ENCODE measurements around the gene ZNF324.
"Not testable (repeated sequence)": the region's sequence is repeated elsewhere in the genome, so short reads cannot be mapped to it uniquely, and the experiment has no call there.

The ZNF324 gene

DNA sequence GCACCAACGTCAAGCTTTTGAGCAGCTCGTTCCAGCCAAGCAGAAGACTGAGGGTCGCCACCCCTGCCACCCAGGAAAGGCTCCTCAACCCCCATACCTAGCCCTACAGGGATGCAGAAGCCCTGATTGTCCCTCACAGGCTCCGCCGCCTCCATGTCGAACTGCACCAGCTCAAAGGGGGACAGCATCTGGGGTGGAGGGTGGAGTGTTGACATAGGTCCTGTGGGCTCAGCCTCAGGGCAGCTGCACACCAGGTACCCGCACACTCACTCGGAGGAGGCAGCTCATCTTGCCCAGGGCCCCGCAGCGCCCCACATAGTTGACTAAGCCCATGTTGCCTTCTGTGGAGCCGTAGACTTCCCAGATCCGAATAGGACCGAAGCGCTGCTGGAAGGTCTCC is 33.4 kb downstream of the ZNF324 start:
- DNase-seq (ENCODE audit: low read depth in 2 of 2): no peak

DNA sequence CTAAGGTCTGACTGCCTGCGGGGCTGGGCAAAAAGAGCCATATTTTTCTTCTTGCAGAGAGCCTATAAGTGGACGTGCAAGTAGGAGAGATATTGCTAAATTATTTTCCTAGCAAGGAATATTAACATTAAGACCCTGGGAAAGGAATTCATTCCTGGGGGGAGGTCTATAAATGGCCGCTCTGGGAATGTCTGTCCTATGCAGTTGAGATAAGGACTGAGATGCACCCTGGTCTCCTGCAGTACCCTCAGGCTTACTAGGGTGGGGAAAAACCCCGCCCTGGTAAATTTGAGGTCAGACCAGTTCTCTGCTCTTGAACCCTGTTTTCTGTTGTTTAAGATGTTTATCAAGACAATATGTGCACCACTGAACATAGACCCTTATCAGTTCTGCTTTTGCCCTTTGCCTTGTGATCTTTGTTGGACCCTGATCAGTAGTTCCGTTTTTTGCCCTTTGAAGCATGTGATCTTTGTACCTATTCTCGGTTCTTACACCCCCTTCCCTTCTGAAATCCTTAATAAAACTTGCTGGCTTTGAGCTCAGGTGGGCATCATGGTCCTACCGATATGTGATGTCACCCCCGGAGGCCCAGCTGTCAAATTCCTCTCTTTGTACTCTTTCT is 40.8 kb downstream of the ZNF324 start:
- not testable (repeated sequence) for DNase-seq (ENCODE audit: low read depth in 2 of 2)

DNA sequence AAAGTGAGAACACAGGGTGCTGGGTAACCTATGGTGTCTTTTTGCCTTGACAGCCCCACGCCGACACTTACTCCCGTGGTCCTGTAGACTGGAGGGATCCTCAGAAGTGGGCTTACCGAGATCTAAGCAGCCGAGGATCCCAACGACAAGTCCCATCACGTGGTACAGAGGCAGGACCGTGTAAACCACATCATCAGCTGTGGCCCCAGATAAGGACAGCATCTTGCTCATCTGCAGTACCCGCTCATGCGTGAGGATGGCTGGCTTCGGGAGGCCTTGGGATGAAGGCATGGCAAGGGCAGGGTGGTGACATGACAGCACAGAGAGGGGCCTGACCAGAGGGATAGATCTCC is 42.8 kb downstream of the ZNF324 start:
- DNase-seq (ENCODE audit: low read depth in 2 of 2): no peak

DNA sequence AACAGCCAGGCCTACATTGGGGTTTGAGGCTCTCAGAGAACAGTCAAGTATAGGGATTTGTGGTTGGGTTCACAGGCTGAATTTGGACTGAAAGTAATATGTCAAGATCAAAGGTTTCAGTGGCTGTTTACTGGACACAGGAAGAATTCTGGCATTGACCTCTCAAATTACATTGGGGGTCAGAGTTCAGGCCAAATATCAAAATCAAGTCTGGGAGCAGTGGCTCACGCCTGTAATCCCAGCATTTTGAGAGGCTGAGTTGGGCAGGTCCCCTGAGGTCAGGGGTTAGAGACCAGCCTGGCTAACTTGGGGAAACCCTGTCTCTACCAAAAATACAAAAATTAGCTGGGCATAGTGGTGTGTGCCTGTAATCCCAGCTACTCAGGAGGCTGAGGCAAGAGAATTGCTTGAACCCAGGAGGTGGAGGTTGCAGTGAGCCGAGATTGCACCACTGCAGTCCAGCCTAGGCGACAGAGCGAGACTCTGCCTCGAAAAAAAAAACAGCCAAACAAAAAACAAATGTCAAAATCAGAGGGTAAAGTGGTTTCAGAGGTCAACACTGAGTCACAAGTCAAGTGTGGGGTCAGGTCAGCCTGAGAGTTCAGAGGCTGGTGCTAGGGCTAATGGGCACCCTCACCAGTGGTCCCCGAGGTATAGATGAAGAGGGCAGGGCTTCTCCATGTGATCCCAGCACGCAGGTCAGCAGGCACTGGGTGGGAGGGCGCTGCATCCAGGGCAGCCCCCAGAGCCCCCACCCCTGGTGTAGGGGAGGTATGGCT is 43.4 kb downstream of the ZNF324 start:
- DNase-seq (ENCODE audit: low read depth in 2 of 2): no peak

DNA sequence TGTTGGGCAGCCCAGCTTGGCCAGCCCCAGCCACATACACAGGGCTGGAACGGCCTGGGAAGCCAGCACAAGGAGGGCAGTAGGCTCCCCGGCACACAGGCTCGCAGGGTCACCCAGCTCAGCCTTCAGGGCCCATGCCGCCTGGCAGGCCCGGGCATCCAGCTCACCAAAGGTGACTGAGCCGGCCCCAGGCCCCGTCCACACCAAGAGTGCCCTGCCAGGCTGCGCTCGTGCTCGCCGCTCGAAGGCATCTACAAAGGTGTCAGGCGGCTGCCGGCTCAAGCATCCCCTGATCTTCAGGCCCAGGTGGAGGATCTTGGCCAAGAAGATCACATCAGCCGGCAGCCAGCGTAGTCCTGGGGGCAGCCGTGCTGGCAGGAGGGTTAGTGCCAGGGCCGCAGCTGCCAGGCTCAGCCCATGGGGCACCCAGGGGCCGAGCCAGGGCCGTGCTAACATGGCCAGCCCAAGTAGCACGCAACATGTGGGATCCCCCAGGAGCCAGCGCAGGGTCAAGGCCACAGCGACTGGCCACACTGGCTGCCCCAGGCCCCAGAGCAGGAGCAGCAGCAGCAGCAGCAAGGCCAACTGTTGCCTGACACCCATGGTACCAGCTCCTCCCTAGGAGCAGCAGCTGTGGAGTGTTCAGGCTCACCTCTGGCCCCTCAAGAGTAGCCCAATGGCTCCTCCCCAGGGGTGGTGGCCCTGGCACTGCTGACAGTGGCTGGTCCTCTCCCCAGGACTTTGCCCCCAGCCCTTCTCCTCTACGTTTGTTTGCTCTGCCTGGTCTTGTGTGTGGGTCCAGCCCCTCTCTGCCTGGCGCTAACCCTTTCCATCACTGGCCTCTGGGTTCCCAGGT is 44.7 kb downstream of the ZNF324 start, which contains the start of gene SLC27A5:
SLC27A5 (minus strand) TSS at position 640 of the 856 bp plus-strand sequence; CDS start at position 603, 37 bp downstream.
- no peak for DNase-seq (ENCODE audit: low read depth in 2 of 2)

DNA sequence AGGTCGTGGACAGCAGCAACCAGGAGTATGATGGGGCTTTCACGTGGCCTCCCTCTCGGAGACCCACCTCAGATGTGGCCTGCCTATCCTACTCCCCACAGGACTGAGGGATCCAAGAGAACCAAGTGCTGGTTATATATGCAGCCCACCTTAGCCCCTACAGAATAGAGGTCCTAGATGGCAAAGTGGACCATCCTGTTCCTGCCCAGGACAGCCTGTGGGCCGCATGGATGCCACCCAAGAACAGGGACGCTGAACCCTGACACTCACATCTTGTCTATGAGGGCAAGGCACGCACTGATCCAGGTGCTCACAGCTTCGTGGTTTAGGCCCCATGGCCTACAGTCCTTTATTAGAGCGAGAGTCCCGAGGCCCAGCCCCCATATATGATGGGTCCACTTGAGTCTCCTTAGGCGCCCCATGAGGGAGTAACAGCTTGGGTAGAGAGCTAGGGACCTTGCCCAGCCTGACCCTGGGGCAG is 46.4 kb downstream of the ZNF324 start:
- DNase-seq (ENCODE audit: low read depth in 2 of 2): no peak

DNA sequence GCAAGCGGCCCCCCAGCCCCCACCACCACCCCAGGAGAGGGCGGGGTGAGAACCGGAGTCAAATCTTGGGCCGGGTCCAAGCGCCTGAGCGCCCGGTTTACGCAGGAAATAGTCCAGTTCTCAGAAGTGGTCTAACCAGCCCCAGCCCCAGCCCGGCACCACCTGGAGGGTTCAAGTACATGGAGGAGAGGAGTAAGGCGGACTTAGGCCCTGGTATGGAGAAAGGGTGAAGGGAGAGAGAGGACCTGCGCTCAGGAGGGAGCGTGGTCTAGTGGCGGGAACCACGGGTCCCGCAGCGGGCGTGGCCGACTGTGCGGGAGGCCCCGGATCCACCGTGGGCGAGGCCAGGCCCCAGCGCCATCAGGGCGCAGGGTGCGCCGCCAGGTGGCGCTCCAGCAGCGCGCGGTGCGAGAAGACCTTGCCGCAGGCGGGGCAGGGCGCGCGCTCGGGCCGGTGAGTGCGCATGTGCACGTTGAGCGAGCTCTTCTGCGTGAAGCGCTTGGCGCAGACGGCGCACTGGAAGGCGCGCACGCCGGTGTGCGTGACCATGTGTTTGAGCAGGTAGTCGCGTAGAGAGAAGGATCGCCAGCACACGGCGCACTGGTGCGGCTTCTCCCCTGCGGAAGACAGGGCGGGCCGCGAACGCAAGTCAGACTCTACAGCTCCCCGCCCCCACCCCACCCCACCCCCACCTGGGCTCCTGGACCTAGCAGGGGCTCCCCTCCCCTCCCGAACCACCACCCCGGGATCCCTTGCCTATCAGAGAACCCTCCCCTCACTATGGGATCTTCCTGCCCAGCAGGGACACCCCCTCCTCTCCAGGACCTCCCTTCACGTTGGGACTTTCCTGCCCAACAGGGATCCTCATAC is 47.0 kb downstream of the ZNF324 start:
- DNase-seq (ENCODE audit: low read depth in 2 of 2): peak; percentile 82 to 91

DNA sequence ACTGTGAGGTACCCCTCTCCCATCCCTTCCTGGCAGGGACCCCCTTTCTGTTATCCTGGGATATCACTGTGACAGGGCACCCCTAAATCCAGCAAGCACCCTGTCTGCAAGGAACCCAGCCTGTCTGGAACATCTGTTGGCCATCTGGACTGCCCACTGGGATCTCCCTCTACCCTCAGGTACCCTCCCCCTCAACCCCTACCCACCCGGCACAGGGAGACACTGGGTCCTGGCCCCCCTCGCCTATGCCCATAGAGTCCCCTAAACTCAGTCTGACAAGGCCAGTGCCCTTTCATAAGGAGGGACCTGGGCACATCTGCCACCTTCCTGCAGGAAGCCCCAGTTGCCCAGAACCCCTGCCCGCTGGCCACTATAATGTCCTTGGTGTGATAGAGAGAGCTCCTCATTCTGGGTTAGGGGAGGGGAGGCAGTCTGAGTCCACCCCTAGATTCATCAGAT is 47.7 kb downstream of the ZNF324 start:
- no peak for DNase-seq (ENCODE audit: low read depth in 2 of 2)

DNA sequence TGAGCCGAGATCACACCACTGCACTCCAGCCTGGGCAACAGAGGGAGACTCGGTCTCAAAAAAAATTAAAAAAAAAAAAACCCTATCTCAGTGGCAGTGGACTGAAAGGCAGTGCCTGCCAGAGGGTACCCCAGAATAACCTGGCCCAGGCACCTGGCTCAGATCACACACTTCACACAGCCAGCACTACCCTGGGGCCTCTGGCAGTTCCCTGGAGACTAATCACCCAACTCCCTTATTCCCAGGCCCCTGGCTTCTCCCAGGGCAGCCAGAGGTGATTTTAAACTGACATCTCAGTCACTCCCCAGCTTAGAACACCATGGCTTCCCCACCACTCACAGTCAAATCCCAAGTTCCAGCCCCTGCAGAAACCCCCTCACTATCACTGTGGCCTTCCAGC is 48.4 kb downstream of the ZNF324 start:
- no peak for DNase-seq (ENCODE audit: low read depth in 2 of 2)

DNA sequence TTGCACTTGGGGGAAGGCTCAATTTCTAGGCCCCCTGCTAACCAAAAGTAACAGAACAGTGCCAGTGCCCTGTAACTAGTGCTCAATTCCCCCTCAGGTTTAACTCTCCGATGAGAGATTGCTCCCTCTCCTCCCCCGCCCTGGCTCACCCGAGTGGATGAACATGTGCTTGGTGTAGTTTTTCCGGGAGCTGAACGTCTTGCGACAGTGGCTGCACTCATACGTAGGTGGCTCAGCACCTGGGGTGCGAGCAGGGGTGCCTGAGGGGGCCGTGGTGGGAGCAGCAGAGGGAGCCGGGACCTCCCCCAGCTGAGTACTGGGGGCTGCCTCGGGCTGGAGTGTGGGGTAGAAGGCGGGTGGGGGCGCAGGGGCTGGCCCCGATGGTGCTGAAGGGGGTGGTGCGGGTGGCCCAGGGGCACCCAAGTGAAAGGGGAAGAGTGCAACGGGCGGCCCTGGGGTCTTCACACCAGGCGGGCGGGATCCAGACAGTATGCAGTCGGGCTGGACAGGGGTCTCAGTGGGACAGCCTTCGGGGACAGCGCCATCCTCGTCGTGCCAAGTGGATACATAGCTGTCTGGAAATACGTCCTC is 49.5 kb downstream of the ZNF324 start:
- DNase-seq (ENCODE audit: low read depth in 2 of 2): no peak

DNA sequence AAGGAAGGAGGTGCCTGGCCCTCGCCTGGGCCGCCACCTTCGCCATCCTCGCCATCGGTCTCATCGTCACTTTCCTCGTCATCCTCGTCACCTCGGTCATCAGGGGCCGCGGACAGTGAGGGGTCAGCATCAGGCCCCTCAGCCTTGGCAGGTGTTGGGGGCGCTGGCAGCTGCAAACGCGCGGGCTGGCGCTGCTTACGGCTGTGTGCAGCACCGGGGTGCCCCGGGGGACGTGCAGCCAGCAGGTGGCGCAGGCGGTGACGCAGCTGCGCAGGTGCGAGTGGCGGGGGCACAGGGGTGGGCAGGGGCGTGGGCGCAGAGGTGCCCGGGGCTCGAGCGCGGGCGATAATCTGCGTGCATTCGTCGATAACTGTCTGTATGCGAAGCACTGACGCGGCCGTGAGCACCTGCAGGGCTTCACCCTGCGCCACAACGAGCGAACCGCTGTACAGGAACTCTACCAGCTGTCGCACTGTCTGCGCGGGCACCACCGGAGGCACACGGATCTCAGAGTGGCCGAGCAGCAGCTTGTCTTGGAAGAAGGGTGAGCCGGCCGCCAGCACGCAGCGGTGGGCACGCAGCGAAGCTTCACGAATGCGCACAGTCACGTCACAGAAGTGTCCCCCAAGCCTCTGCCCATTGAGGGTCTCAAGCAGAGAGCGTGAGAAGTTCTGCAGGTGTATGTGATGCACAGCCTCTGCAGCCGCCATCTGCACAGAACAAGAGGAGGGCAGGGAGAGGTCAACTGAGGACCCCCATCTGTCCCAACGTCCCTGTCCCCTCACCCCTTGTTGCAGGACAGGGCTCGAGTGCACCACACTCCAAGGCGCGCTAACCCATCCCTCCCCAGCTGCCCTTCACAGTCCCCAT is 50.3 kb downstream of the ZNF324 start:
- no peak for DNase-seq (ENCODE audit: low read depth in 2 of 2)

DNA sequence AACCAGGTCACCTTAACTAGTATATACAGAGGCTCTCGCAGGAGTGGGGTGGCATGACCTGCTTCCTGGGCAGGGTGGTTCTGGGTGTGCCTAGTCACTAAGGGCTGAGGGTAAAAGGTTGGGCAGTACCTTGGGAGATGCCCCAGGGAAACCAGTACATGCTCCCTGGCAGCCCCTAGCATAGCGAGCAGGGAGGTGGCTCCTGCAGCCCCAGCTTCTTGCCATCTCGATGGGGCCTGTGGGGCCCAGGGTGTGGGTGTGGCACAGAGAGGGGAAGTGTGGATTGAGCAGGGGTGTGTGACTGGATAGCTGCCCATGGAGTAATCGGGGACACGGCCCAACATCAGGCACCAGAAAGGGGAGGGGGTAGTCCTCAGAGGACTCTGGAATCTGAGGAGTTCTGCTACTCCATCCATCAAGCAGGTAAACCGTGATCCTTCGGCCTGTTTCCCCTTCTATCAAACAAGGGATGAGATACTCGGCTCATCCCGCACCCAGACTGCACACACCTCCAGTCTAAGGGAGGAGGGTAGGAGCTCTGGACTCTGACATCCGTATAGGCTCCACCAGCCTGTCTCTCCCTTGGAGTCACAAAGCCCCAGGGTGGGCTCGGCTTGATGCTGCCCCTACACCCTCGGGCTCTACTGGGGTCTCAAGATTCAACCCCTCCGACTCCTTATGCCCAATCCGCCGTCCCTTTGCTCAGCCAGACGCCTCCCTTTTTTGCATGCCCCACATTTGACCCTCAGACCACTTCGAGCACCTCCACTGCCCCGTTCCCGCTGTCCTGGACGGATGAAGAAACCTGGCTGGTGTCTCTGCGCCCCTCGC is 51.6 kb downstream of the ZNF324 start:
- DNase-seq (ENCODE audit: low read depth in 2 of 2): no peak

DNA sequence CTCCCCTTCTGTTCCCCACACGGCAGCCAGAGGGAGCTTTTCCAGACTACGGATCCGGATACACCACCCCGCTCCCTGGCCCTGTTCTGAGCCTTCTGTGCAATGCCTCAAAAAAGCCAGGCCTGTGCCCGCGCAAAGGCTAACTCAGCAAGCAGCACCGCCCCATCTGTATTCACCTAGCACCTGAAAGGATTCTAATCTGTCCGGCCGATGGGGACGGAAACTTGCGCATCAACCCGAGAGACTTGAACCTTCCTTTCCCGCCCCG is 52.1 kb downstream of the ZNF324 start:
- peak; percentile 6 to 23 for DNase-seq (ENCODE audit: low read depth in 2 of 2)

DNA sequence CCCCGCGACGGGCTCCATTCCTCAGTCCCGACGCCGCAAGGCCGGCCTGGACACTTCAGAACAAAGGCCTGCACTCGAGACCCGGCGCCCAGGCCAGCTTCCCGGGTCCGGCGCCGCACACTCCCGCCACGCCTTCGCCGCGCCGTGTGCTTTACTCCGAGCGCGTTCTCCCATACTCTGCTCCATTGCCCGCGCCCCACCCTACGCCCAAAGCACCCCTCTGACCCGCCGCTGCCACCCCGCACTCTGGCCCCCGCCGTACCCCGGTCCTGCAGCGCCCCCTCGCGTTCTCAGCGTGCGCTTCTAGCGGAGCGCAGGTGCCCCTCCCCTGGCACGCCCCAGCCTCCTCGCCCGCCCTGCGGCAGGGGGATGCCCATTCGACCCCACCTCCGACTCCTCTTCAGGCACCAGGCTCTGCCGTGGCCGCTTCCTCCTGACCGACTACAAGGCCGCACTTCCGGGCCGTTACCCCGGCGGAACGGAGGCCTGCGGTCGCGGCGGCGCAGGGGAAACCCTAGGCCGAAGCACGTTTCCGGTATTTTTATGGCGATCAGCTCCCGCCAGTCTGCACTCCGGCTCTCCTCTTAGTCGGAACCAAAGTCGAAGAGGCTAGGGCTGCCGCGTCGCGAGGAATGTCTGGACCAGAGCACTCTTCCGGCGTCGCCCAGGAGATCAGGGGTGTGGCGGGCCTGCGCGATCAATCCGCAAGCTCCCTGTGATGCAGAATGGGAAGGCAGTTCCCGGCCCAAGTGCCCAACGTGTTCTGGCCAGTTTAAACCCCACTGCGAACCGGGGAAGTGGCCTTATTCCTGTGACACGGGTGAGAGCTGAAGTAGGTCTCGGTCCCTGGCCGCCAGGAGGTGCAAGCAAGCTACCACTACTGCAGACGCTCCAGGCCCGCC is 52.7 kb downstream of the ZNF324 start, which contains the start of gene ZBTB45:
ZBTB45 (minus strand) TSS at position 456 of the 902 bp plus-strand sequence. CDS start 2,137 bp downstream, outside the sequence.
- DNase-seq (ENCODE audit: low read depth in 2 of 2): peak; percentile 74 to 78

DNA sequence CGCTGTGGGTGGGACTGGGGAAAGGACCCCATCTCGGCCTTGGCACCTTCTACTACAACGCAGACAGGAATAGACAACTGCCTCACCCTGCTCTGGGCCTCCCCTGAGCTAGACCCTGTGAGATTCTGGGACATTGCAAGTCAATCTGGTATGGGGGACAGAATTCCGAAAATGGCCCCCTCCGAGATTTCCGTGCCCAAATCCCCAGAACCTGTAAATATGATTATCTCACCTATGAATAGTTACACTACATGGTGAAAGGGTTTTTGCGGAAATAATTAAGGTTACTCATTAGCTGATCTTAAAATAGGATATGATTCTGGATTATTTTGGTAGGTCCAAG is 53.3 kb downstream of the ZNF324 start:
- DNase-seq (ENCODE audit: low read depth in 2 of 2): no peak

DNA sequence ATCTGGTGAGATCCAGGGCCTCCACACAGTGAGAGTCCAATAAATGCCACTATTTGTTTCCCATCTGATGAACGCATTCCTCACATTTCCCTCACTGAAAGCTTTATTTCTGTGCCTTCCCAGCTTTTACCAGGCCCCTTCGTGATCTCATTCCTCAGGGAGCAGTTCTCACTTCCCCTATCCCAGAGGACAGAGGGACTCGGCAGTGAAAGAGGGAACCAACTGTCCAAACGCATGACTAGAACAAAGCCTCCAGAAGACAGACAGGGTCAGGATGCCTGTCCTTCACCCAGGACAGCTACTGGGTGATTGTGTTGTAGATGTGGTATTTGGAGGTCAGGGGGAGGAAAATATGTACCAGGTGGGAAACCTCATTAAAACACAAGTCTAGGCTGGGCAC is 54.8 kb downstream of the ZNF324 start:
- no peak for DNase-seq (ENCODE audit: low read depth in 2 of 2)

DNA sequence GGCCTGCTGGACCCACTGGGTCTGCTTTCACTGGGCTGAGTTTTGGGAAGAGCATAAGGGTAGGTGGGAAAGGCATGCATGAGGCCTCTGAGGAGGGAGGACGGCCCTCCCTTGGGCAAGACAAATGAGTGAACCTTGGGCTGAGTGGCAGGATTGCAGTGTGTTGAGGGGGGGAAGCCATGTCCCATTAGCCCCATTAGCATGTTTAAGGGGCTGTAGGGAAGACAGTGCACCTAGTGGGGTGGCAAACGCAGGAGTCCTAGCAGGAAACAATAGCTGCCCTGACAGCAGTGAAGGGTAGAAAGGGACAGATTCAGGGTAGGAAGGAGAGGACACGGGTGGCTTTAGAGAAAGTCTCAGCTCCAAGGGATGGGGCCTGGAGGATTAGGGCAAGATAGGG is 55.8 kb downstream of the ZNF324 start:
- no peak for DNase-seq (ENCODE audit: low read depth in 2 of 2)

All from stimulated activated CD8-positive, alpha-beta memory T cell treated with anti-CD3 and anti-CD28 coated beads, Interleukin-7, amount 100 ng/mL, for 4 hours (primary cell).